ENCODE data around the gene COG5. TPM values are rescaled to one million over a fixed set of nuclear protein-coding genes. Genes with fewer than 3 reads are reported as not detected.

COG5 gene
- total and polyA plus RNA-seq, 9 of the 15 experiments (the other 6 are each of a cell fraction or from before 2014, with no cell fraction given): 15.3 to 75.1 (median 56.4) TPM

- TF ChIP-seq THRB (CRISPR knock-in tag; conservative IDR thresholded peaks at IDR 0.05) (no peak), SIX5 (IDR thresholded peaks at IDR 0.05; ENCODE audit: borderline replicate concordance in 1 of 2, insufficient read depth in 1 of 2, low read depth in 1 of 2, low read length in 2 of 2) (no peak), POU5F1 (IDR thresholded peaks at IDR 0.05; ENCODE audit: borderline replicate concordance, low read depth, low read length, partially characterized antibody) (no peak)
Observed at GRCh38 chr7:107332488-107333269, 231.0 kb downstream of the COG5 start (continued).

- no TSS peak for BruUV-seq (replicated peaks)
- intact Hi-C loops (cut with micrococcal nuclease): no loop called here
Observed at GRCh38 chr7:107330478-107330877, 233.2 kb downstream of the COG5 start.

More at GRCh38 chr7:107330478-107330877, 233.2 kb downstream of the COG5 start:
- in situ Hi-C loops (cut with MboI): no loop called here
- Histone ChIP-seq H2AFZ (ENCODE audit: low read depth, low read length) (no peak overlapping the region), H3K4me1 (replicated peaks in 1 of 2; ENCODE audit: control insufficient read depth in 2 of 2, insufficient read depth in 2 of 2, low read length in 2 of 2) (no peaks in the 10 kb centered on the region), H3K9me3 (replicated peaks; ENCODE audit: control insufficient read depth, insufficient read depth, low read depth, low read length) (no peaks in the 10 kb centered on the region), H3K4me3 (no peak overlapping the region), H3K79me2 (ENCODE audit: control insufficient read depth, insufficient read depth, low read length) (no peaks in the 10 kb centered on the region), H3K36me3 (ENCODE audit: control insufficient read depth, insufficient read depth, low read length) (no peaks in the 10 kb centered on the region; the same call in 1 of the 3 replicates), H3K9ac (ENCODE audit: insufficient read depth in 1 of 2, low read depth in 2 of 2, low read length in 2 of 2) (no peak overlapping the region), H3K27ac (ENCODE audit: extremely low read depth, low read depth, low read length) (no peak overlapping the region), H3K27me3 (ENCODE audit: control insufficient read depth in 2 of 2, insufficient read depth in 2 of 2, low read length in 2 of 2) (no peaks in the 10 kb centered on the region), H3K4me2 (ENCODE audit: insufficient read depth, low read length) (no peak overlapping the region), H4K20me1 (replicated peaks; ENCODE audit: control insufficient read depth, insufficient read depth, low read length) (no peaks in the 10 kb centered on the region), H3K9me1 (ENCODE audit: control insufficient read depth, insufficient read depth, low read length) (no peaks in the 10 kb centered on the region)
- ChIA-PET POLR2A (interaction anchor here (1.0 to 2.9 kb wide), 2 partner anchors 12 to 398 kb away, joined by 3 to 8 read pairs; no protein-coding TSS in a partner anchor), CTCF (ENCODE audit: low intra/inter-chr PET ratio) (no interaction called here)
- peak; percentile 41; the same call in 1 of the 2 replicates for TF ChIP-seq ZNF316 (IDR thresholded peaks at IDR 0.05)
- TF ChIP-seq MBD2 (IDR thresholded peaks at IDR 0.05; ENCODE audit: borderline replicate concordance, low read depth): no peak
- TF ChIP-seq ZNF274 (IDR thresholded peaks at IDR 0.05; ENCODE audit: borderline replicate concordance, low read depth, low read length): no peak
- TF ChIP-seq YBX1 (IDR thresholded peaks at IDR 0.05): no peak
- no peak for TF ChIP-seq MYC (IDR thresholded peaks at IDR 0.05; ENCODE audit: low read depth, low read length)
- TF ChIP-seq MYC (CRISPR knock-in tag; IDR thresholded peaks at IDR 0.05; ENCODE audit: borderline replicate concordance, low read depth): no peak
- DNase-seq (ENCODE audit: extremely low read depth in 1 of 4, low spot score in 3 of 4): no peak
- FAIRE-seq: no peak
- no peak for ATAC-seq
